GM19468 (cell line): ENCODE measurements around the gene PDCD1.
"Not testable (repeated sequence)": the region's sequence is repeated elsewhere in the genome, so short reads cannot be mapped to it uniquely, and the experiment has no call there.

Experiments used
- ATAC-seq: cut with Tn5 transposase; IDR thresholded peaks from one replicate; pipeline ENCODE4 v1.9.1; 2021; ENCODE audit warnings: mild to moderate bottlenecking, moderate library complexity, moderate number of reproducible peaks; ENCODE audit not compliant: unreplicated experiment; ENCODE audit errors: extremely low read depth

Gene PDCD1

GRCh38 chr2:241858206-241859016, at the start of gene PDCD1:
TSS of gene PDCD1 (minus strand) at chr2:241858894. CDS start at chr2:241858838, 56 bp downstream.
- no peak for ATAC-seq

- ATAC-seq, result not testable (repeated sequence)
Observed at GRCh38 chr2:241907831-241908230, 49.1 kb upstream of the PDCD1 start.

GRCh38 chr2:241906826-241907570, 48.3 kb upstream of the PDCD1 start:
- ATAC-seq, result no peak

GRCh38 chr2:241906378-241906770, 47.7 kb upstream of the PDCD1 start:
- not testable (repeated sequence) for ATAC-seq

- no peak for ATAC-seq
Observed at GRCh38 chr2:241905716-241906377, 47.2 kb upstream of the PDCD1 start.

GRCh38 chr2:241904791-241905710, 46.4 kb upstream of the PDCD1 start:
- ATAC-seq, result no peak

- no peak for ATAC-seq
Observed at GRCh38 chr2:241904011-241904718, 45.5 kb upstream of the PDCD1 start.

- no peak for ATAC-seq
Observed at GRCh38 chr2:241903121-241904010, 44.7 kb upstream of the PDCD1 start.

GRCh38 chr2:241902357-241902991, 43.8 kb upstream of the PDCD1 start:
- no peak for ATAC-seq

GRCh38 chr2:241901500-241902351, 43.0 kb upstream of the PDCD1 start:
- ATAC-seq, result no peak

- ATAC-seq, result no peak
Observed at GRCh38 chr2:241901018-241901380, 42.3 kb upstream of the PDCD1 start.

- no peak for ATAC-seq
Observed at GRCh38 chr2:241900251-241901017, 41.7 kb upstream of the PDCD1 start.

GRCh38 chr2:241898463-241899270, 40.0 kb upstream of the PDCD1 start:
- no peak for ATAC-seq

GRCh38 chr2:241897231-241897916, 38.7 kb upstream of the PDCD1 start:
- ATAC-seq, result no peak

- no peak for ATAC-seq
Observed at GRCh38 chr2:241896746-241897201, 38.1 kb upstream of the PDCD1 start.
